ENCODE results near the gene MYL5. TPM values are rescaled to one million over a fixed set of nuclear protein-coding genes. Genes with fewer than 3 reads are reported as not detected.

Gene MYL5
- total RNA-seq, 1 experiment from 2014 or later, result 16.6 TPM

DNA sequence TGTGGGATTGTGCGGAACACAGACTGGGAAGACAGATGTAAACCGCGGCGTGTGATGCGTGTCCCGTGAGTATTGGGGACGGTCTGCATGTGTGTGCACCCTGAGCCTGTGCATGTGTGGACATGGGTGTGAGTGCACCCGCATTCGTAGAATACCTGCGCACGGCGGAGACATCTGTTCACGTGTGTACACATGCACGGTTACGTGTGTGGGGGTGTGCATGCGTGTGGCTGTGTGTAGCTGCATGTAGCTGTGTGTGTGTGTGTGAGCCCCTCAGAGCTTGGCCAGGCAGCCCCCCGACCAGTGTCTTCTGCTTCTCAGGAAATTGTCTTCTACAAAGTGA lies 19.9 kb upstream of the MYL5 start:
- in situ Hi-C loops (cut with HindIII; ENCODE audit: low pct_unique_long_range_greater_than_20kb, low sequenced_read_pairs), result no loop called here
- DNase-seq (ENCODE audit: low read depth), result no peak

DNA sequence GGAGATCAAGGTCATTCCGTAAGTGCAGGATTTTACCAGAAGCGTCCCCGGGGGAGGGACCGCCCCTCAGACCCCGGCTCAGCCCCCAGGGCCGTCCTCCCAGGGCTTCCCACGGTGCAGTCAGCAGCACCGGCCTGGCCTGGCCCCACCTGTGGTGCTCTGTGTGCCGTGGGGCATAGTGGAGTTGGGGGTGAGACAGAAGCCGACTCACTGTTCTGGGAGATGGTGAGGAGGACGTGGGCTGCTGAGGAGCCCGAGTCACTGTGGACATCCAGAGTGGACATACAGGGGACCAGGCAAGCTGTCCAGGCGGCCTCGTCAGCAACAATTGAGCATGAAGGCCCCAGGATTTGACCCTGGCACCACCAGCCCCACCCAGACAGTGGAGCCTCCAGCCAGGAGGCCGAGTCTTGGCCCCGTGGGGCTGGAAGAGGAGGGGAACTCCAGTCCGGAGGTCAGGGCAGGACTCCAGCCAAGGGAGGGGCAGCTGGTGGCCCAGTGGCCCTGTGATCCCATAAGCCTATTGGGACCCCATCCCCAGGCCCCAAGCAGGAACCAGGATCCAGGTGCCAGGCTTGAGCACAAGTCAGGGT lies 19.4 kb upstream of the MYL5 start:
- in situ Hi-C loops (cut with HindIII; ENCODE audit: low pct_unique_long_range_greater_than_20kb, low sequenced_read_pairs), result no loop called here
- DNase-seq (ENCODE audit: low read depth), result no peak

DNA sequence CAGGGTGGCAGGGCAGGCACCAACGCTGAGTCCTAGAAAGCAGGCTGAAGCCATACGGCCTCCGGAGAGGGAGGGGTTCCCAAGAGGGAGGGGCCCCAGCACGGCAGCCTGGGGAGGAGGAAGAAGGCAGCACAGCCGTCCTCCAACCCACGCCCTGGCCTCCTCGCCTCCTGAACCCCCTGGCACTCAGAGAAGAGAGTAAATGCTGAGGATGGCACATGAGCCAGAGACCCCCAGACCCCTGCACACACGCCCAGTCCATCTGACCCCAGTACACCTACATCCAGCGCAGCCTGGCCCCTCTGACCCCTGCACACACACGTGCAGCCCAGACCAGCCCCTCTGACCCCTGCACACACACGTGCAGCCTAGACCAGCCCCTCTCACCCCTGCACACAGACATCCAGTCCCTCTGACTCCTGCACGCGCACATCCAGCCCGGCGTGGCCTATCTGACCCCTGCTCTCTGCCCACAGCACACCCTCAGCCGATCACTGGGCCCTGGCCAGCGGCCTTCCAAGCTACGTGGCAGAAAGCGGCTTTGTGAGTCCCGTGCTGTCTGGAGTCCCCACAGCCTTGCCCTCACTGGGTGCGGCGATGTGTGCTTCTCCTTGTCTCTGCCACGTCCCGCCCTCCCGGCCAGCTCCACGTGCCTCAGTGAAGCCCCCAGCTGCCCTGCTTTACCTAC lies 18.7 kb upstream of the MYL5 start:
- in situ Hi-C loops (cut with HindIII; ENCODE audit: low pct_unique_long_range_greater_than_20kb, low sequenced_read_pairs), result no loop called here
- DNase-seq (ENCODE audit: low read depth), result no peak

DNA sequence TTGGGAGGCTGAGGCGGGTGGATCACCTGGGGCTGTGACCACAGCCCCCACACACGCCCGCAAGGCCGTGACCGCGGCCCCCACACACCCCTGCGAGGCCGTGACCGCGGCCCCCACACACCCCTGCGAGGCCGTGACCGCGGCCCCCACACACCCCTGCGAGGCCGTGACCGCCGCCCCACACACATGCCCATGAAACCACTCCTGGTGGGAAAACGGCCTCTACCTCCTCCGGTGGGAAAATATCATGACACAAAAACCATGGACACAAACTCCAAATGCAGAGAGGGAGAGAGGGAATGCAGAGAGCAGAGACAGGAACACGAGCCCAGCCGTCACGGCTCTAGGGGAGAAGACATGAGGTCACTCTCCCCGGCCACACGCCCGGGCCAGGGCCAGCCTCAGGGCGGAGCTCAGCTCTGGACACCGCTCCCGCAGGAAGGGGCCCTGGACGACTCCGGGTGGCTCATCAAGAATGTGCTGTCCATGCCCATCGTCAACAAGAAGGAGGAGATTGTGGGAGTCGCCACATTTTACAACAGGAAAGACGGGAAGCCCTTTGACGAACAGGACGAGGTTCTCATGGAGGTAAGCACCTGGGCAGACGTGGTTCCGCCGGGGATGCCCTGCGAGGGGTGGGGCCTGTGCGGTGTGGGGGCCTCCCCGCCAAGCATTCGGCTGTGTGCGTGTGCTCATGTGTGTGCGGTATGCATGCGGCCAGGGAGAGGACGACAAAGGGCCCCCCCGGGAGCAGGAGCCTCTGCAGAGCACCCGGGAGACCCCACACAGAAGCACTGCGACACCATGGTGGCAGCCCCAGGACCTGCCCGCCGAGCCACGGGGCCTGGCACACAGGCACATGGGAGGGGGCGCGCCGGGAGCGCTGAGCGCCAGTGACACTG lies 17.7 kb upstream of the MYL5 start:
- DNase-seq (ENCODE audit: low read depth), result no peak
- in situ Hi-C loops (cut with HindIII; ENCODE audit: low pct_unique_long_range_greater_than_20kb, low sequenced_read_pairs), result no loop called here

DNA sequence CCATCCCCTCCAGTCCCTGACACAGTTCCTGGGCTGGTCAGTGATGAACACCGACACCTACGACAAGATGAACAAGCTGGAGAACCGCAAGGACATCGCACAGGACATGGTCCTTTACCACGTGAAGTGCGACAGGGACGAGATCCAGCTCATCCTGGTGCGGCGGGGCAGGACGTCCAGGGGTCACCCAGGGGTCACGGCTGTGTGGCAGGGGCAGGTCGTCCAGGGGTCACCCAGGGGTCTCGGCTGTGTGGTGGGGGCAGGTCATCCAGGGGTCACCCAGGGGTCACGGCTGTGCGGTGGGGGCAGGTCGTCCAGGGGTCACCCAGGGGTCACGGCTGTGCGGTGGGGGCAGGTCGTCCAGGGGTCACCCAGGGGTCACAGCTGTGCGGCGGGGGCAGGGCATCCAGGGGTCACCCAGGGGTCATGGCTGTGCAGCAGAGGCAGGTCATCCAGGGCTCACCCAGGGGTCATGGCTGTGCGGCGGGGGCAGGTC lies 17.0 kb upstream of the MYL5 start:
- in situ Hi-C loops (cut with HindIII; ENCODE audit: low pct_unique_long_range_greater_than_20kb, low sequenced_read_pairs), result no loop called here
- DNase-seq (ENCODE audit: low read depth), result no peak

DNA sequence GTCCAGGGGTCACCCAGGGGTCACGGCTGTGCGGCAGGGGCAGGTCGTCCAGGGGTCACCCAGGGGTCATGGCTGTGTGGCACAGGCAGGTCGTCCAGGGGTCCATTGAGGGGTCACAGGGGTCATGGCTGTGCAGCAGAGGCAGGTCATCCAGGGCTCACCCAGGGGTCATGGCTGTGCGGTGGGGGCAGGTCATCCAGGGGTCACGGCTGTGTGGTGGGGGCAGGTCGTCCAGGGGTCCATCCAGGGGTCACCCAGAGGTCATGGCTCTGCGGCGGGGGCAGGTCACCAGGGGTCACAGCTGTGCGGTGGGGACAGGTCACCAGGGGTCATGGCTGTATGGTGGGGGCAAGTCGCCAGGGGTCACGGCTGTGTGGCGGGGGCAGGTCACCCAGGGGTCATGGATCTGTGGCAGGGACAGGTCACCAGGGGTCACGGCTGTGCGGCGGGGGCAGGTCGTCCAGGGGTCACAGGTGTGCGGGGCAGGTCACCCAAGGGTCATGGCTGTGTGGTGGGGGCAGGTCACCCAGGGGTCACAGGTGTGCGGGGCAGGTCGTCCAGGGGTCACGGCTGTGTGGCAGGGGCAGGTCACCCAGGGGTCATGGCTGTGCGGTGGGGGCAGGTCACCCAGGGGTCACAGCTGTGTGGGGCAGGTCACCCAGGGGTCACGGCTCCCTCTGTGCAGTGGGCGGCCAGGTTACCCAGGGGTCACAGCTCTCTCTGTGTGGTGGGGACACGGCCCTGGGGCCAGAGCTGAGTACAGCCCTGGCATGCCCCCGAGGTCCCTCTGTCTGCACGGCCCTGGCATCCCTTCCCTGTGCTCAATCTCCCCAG lies 16.3 kb upstream of the MYL5 start:
- in situ Hi-C loops (cut with HindIII; ENCODE audit: low pct_unique_long_range_greater_than_20kb, low sequenced_read_pairs), result no loop called here
- no peak for DNase-seq (ENCODE audit: low read depth)

DNA sequence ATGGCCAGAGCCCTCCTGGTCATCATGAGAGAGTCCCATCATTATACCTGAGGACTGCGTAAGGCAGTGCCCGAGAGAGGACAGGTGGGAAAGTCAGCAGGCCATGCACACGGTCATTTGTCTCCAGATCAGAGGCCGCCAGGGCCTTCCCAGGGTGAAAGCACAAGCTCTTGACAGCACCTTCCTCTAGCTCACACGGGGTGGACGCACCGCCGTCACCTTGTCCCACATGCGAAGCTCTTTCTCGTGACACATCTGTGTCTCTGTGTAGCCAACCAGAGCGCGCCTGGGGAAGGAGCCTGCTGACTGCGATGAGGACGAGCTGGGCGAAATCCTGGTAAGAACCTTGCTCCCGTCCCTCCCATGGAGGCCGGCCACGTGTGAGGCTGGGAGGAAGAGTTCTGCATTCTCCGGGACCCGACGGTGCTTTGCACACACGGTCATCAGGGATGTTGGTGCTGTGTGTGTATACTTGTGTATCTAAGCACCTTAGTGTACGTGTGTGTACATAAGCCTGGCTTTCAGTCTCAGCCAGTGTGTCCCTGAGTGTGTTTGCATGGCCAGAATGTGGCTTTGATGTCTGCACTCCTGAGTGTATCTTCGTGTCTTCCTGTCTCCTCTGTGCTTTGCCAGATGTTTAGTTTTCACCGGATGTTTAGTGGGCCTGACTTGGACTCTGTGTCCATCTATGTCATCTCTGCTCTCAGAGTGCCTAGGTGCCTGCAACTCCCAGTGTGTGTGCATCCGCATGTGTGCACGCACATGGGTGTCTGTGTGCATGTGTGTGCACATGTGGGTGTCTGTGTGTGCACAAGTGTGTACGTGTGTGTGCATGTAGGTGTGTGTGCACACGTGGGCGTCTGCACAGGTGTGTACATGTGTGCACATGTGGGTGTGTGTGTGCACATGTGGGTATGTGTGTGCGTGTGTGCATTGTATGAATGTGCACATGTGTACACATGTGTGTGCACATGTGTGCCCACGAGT lies 15.4 kb upstream of the MYL5 start:
- in situ Hi-C loops (cut with HindIII; ENCODE audit: low pct_unique_long_range_greater_than_20kb, low sequenced_read_pairs), result no loop called here
- DNase-seq (ENCODE audit: low read depth), result no peak

DNA sequence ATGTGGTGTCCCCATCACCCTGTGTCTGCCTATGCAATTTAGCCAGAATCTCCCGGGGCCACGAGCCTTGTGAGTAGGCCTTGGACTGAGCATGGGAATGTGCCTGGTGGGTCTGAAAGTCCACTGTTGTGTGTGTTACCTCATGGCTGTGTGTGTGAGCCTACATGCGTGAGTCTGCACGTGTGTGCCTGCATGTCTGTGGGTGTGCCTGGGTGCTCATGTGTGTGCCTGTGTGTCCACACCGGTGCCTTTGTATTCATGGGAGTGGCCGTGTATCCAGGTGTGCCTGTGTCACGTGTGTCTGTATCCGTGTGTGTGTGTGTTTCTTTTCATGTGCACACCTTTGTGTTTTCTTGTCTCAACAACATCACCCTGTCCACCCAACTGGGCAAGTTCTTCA lies 14.5 kb upstream of the MYL5 start:
- DNase-seq (ENCODE audit: low read depth), result no peak
- in situ Hi-C loops (cut with HindIII; ENCODE audit: low pct_unique_long_range_greater_than_20kb, low sequenced_read_pairs), result no loop called here

DNA sequence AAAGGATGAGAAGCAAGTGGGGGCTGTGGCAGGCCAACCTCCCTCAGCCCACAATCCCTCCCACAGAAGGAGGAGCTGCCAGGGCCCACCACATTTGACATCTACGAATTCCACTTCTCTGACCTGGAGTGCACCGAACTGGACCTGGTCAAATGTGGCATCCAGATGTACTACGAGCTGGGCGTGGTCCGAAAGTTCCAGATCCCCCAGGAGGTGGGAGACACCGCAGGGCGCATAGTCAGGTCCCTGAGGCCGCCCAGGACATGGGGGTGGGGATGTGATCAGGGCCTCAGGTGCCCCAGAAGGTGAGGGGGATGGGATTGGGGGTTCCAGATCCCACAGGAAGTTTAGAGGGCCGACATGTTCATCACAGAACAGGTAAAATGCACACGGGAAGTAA lies 13.9 kb upstream of the MYL5 start:
- in situ Hi-C loops (cut with HindIII; ENCODE audit: low pct_unique_long_range_greater_than_20kb, low sequenced_read_pairs), result no loop called here
- DNase-seq (ENCODE audit: low read depth), result no peak

DNA sequence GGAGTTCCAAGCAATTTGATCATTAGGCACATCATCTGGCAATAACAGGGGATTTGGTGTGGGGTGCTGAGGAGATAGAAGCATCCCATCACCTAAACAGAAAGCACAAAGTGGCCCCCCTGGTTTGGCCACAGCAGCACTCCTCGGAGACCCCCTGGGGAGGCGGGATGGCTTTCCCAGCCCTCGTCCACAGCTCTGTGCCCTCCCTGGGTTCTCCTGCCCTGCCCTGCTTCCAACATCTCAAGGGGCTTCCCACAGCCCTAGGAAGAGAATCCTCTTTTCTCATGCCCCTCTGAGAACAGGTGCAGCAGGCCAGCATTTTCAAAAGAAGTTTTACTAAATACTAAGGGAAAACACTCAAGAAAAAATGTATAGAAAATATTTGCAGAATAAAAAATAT lies 13.1 kb upstream of the MYL5 start:
- in situ Hi-C loops (cut with HindIII; ENCODE audit: low pct_unique_long_range_greater_than_20kb, low sequenced_read_pairs), result no loop called here
- no peak for DNase-seq (ENCODE audit: low read depth)

DNA sequence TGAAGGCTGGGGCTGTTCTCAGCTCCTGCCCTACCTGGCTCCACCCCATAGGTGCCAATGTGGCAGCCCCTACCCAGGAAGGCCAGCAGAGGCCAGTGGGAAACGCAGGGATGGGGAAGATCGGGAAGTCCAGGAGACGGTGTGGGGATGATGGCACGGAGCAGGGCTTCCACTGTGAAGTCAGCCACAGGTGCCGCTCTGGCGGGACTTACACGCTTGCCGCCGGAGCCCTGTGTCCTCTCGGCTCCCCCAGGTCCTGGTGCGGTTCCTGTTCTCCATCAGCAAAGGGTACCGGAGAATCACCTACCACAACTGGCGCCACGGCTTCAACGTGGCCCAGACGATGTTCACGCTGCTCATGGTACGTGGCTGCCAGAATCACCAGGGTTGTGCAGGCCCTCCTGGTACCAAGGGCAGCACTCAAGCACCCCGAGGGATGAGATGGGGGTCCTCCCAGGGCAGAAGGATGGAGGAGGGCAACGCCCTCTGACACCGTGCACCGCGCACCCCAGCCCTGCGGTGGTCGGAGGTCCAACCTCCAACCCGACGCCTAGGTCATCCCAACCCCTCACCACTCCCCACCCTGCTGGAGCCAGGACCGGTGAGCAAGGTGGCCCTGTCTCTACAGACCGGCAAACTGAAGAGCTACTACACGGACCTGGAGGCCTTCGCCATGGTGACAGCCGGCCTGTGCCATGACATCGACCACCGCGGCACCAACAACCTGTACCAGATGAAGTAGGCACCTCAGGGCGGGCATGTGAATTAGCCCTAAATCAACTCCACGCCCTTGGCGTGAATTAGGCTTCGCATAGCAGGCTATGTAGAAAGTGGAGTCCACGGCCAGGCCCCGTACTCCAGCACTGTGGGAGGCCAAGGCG lies 12.2 kb upstream of the MYL5 start:
- in situ Hi-C loops (cut with HindIII; ENCODE audit: low pct_unique_long_range_greater_than_20kb, low sequenced_read_pairs), result no loop called here
- DNase-seq (ENCODE audit: low read depth), result no peak

DNA sequence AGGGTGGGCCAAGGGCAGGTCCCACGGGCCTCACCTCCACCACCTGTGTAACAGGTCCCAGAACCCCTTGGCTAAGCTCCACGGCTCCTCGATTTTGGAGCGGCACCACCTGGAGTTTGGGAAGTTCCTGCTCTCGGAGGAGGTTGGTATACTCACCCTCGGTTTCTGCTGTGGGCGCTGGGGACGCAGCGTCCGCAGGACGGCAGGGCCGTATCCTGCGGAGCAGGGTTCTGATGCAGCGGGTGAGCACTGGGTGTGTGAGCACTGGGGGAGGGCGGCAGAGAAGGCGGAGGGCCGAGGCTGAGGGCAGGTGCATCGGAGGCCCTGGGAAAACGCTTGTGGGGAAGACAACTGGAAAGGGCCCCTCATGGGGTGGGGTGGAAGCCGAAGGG lies 11.3 kb upstream of the MYL5 start:
- in situ Hi-C loops (cut with HindIII; ENCODE audit: low pct_unique_long_range_greater_than_20kb, low sequenced_read_pairs), result no loop called here
- no peak for DNase-seq (ENCODE audit: low read depth)

DNA sequence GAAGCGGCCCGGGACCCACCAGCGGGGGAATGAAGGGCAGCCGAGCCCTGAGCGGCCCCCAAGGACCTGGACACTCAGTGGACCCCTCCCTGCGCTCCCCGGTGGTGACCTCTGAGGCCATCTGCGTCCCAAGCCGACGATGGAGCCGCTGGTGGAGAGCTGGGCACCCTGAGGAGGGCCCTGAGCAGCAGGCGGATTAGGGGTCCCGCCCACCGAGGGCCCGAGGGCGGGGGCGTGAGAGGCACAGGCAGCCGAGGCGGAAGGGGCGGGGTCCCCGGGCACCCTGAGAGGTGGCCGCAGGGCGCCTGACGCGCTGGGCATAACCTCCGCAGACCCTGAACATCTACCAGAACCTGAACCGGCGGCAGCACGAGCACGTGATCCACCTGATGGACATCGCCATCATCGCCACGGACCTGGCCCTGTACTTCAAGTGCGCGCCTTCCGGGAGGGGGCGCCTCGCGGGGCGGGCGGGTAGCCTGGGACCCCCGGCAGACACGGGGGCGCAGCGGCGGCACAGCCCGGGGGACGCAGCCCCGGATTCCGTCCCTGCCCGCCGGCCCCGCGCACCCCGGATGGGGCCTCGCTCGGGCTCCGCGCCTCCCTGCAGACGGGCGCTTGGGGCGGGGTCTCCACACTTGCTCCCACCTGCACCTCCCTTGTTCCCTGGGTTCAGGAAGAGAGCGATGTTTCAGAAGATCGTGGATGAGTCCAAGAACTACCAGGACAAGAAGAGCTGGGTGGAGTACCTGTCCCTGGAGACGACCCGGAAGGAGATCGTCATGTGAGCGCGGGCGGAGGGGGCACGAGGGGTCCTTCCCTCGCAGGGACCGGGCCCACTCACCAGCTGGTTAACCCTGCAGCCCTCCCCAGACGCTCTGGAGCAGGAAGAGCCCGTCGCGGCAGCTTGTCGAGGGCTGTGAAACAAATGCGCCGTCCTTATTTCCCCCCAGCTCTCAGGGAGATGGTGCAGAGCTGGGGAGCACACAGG lies 10.6 kb upstream of the MYL5 start:
- in situ Hi-C loops (cut with HindIII; ENCODE audit: low pct_unique_long_range_greater_than_20kb, low sequenced_read_pairs), result no loop called here
- DNase-seq (ENCODE audit: low read depth), result no peak

DNA sequence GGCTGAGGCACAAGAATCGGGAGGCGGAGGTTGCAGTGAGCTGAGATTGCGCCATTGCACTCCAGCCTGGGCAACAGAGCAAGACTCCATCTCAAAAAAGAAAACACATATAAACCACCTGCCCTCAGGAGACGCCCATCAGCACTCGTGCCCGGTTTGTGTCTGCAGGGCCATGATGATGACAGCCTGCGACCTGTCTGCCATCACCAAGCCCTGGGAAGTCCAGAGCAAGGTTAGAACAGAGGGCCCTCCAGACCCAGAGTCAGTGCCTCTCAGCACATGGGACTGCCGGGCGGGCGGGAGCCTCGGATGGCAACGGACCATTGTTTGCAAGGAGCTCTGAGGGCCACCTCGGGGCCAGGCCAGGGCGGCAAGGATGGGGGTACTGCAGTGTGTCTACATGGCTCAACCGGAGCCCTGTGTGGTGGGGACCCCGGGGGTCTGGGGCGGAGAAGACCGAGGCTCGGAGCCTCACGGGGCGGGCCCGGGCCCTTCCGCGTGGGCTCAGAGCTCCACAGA lies 9.6 kb upstream of the MYL5 start:
- in situ Hi-C loops (cut with HindIII; ENCODE audit: low pct_unique_long_range_greater_than_20kb, low sequenced_read_pairs), result no loop called here

DNA sequence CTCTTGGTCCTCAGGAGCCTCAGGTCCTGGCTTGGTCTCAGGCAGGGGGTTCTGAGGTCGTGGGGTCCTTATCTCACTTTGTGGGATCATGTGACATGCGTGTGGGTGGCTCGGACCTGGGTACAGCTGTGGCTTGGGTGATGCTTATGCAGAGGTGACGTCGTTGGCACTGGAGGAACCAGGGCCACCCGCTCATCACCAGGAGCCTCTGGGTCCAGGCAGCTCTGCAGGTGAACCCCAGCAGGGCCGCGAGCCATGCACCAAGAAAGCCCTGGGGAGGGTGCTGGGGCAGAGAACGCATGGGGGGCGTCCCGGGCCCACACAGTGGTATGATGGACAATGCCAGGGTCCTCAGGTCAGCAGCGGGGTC lies 9.0 kb upstream of the MYL5 start:
- in situ Hi-C loops (cut with HindIII; ENCODE audit: low pct_unique_long_range_greater_than_20kb, low sequenced_read_pairs), result no loop called here
- DNase-seq (ENCODE audit: low read depth), result no peak

More for the DNA sequence above, 9.6 kb upstream of the MYL5 start:
- no peak for DNase-seq (ENCODE audit: low read depth)
